ENCODE results near the gene COLEC12. TPM values are rescaled to one million over a fixed set of nuclear protein-coding genes. Genes with fewer than 3 reads are reported as not detected.

COLEC12 gene
- total RNA-seq: 67.2 TPM

GRCh38 chr18:500632-501405, at the start of gene COLEC12:
Gene COLEC12 (minus strand): TSS chr18:500701. CDS start chr18:500514, 187 bp downstream.

GRCh38 chr18:267688-268552, 232.6 kb downstream of the COLEC12 start, which contains the start of gene THOC1:
Gene THOC1 (minus strand): TSS chr18:268047. CDS start chr18:268019, 28 bp downstream.

Other genes starting within 250 kb of the COLEC12 start
- gene THOC1, start 232.7 kb downstream of the COLEC12 start, total RNA-seq: 154 TPM
- gene CETN1, start 79.7 kb upstream of the COLEC12 start, total RNA-seq: not detected
- 15.9 TPM for gene CLUL1, start 96.3 kb upstream of the COLEC12 start, total RNA-seq
- 36.3 TPM for gene TYMS, start 157.0 kb upstream of the COLEC12 start, total RNA-seq
- 95.6 TPM for gene ENOSF1, start 211.9 kb upstream of the COLEC12 start, total RNA-seq